HG02885 (cell line): Measurements from ENCODE around the gene KCNK5.

Experiments
- ATAC-seq: cut with Tn5 transposase; IDR thresholded peaks from one replicate; pipeline ENCODE4 v1.9.1; 2021; ENCODE audit warnings: mild to moderate bottlenecking; ENCODE audit not compliant: unreplicated experiment, poor library complexity

KCNK5 gene

GRCh38 chr6:39247667-39248194 lies 18.5 kb upstream of the KCNK5 start:
- ATAC-seq = no peak

- ATAC-seq = no peak
Observed at GRCh38 chr6:39243809-39244208, 14.5 kb upstream of the KCNK5 start.

GRCh38 chr6:39240155-39240757 lies 11.0 kb upstream of the KCNK5 start:
- ATAC-seq = no peak

- ATAC-seq = no peak
Observed at GRCh38 chr6:39239527-39240154, 10.4 kb upstream of the KCNK5 start.

- no peak for ATAC-seq
Observed at GRCh38 chr6:39236742-39237141, 7.5 kb upstream of the KCNK5 start.

- ATAC-seq = no peak
Observed at GRCh38 chr6:39233333-39233732, 4.1 kb upstream of the KCNK5 start.

GRCh38 chr6:39231521-39232243 lies 2.4 kb upstream of the KCNK5 start:
- ATAC-seq = no peak

GRCh38 chr6:39230654-39231035 lies 1.4 kb upstream of the KCNK5 start:
- ATAC-seq = no peak

GRCh38 chr6:39228111-39228971 lies 934 bp downstream of the KCNK5 start:
- no peak for ATAC-seq

GRCh38 chr6:39227476-39227875 lies 1.8 kb downstream of the KCNK5 start:
- no peak for ATAC-seq

- no peak for ATAC-seq
Observed at GRCh38 chr6:39226639-39227329, 2.5 kb downstream of the KCNK5 start.

GRCh38 chr6:39225946-39226437 lies 3.3 kb downstream of the KCNK5 start:
- ATAC-seq = peak; percentile 36

GRCh38 chr6:39225543-39225942 lies 3.7 kb downstream of the KCNK5 start:
- ATAC-seq = no peak

GRCh38 chr6:39224523-39225182 lies 4.6 kb downstream of the KCNK5 start:
- no peak for ATAC-seq

GRCh38 chr6:39224011-39224410 lies 5.3 kb downstream of the KCNK5 start:
- ATAC-seq = no peak

- ATAC-seq = no peak
Observed at GRCh38 chr6:39223555-39223954, 5.7 kb downstream of the KCNK5 start.

- no peak for ATAC-seq
Observed at GRCh38 chr6:39223061-39223460, 6.2 kb downstream of the KCNK5 start.

- no peak for ATAC-seq
Observed at GRCh38 chr6:39221779-39222641, 7.3 kb downstream of the KCNK5 start.
